HepG2 (cell line): Measurements from ENCODE around the gene BLOC1S1. TPM values are rescaled to one million over a fixed set of nuclear protein-coding genes. Genes with fewer than 3 reads are reported as not detected.
A peak's percentile ranks its signal among the peaks of the same experiment; 100 is the strongest.

Experiments used
- HMG20A ChIP-seq: IDR thresholded peaks from 2 replicates; pipeline ENCODE4 v1.6.1; 2016; ENCODE audit warnings: borderline replicate concordance
- HNF4A ChIP-seq: sonication (generic); formaldehyde crosslinking; IDR thresholded peaks from 2 replicates; pipeline ENCODE4 v1.4.0; 2020; ENCODE audit warnings: missing genetic modification reagents
- NFATC3 ChIP-seq: sonication (generic); formaldehyde crosslinking; IDR thresholded peaks from 2 replicates; pipeline ENCODE4 v1.5.1; 2020; ENCODE audit warnings: mild to moderate bottlenecking, missing genetic modification reagents
- RARA ChIP-seq: IDR thresholded peaks from 2 replicates; pipeline ENCODE4 v1.6.1; 2016; ENCODE audit warnings: missing genetic modification reagents, missing compliant biosample characterization
- ZBTB40 ChIP-seq, 2 experiments: fragments of 450-650 bp in 1 of 2; sonication (generic) in 1 of 2; formaldehyde crosslinking in 1 of 2; IDR thresholded peaks; 2 replicates each; pipeline versions ENCODE4 v1.6.1 to v1.8.0; 2016 to 2022; ENCODE audit warnings: antibody characterized with exemption in 1 of 2, mild to moderate bottlenecking in 1 of 2, missing genetic modification reagents in 1 of 2
- ZNF180 ChIP-seq: sonication (generic); formaldehyde crosslinking; IDR thresholded peaks from 2 replicates; pipeline ENCODE4 v1.4.0; 2020; ENCODE audit warnings: low read depth, missing genetic modification reagents, borderline replicate concordance
- ZNF234 ChIP-seq: sonication (generic); formaldehyde crosslinking; conservative IDR thresholded peaks from 2 replicates; pipeline ENCODE4 v1.5.1; 2020; ENCODE audit warnings: mild to moderate bottlenecking, missing genetic modification reagents
- ZNF362 ChIP-seq: sonication (generic); formaldehyde crosslinking; IDR thresholded peaks from 2 replicates; pipeline ENCODE4 v1.4.0; 2020; ENCODE audit warnings: missing genetic modification reagents, mild to moderate bottlenecking, borderline replicate concordance
- ZNF451 ChIP-seq: sonication (generic); formaldehyde crosslinking; IDR thresholded peaks from 2 replicates; pipeline ENCODE4 v1.5.0; 2020; ENCODE audit warnings: mild to moderate bottlenecking, missing genetic modification reagents
- ZNF619 ChIP-seq: sonication (generic); formaldehyde crosslinking; IDR thresholded peaks from 2 replicates; pipeline ENCODE4 v1.4.0; 2020; ENCODE audit warnings: mild to moderate bottlenecking, missing genetic modification reagents
- polyA plus RNA-seq, 8 experiments: library from polyadenylated mRNA; depleted of rRNA in 3 of 8; stranded (reverse) in 7 of 8; unstranded in 1 of 8; fragments of >200 nt; fragmentation: Illumina TruSeq in 4 of 8; extraction: Trizol in 4 of 8; gene quantifications; 2 replicates each; pipeline versions ENCODE4 v1.2.1 to v1.2.3, GENCODE V29; 2011 to 2016; ENCODE audit warnings: low read depth in 4 of 8, missing spikeins in 1 of 8, mixed read lengths in 1 of 8; ENCODE audit not compliant: insufficient read depth in 1 of 8
- total RNA-seq, 5 experiments: library from RNA; depleted of rRNA; stranded (reverse); fragments of >200 nt; fragmentation: Illumina TruSeq; extraction: Trizol; gene quantifications; 2 replicates each; pipeline ENCODE4 v1.2.3, GENCODE V29; 2016; ENCODE audit warnings: low read depth in 1 of 5
- TF ChIP-seq, protein P1 (sequence below): sonication (generic); formaldehyde crosslinking; IDR thresholded peaks from 2 replicates; pipeline ENCODE4 v1.8.0; 2022; ENCODE audit warnings: mild to moderate bottlenecking, missing genetic modification reagents, borderline replicate concordance
- TF ChIP-seq, protein P2 (sequence below): sonication (generic); formaldehyde crosslinking; IDR thresholded peaks from 2 replicates; pipeline ENCODE4 v1.5.0; 2020; ENCODE audit warnings: missing genetic modification reagents
- TF ChIP-seq, protein P3 (sequence below): sonication (generic); formaldehyde crosslinking; IDR thresholded peaks from 2 replicates; pipeline ENCODE4 v1.4.0; 2020; ENCODE audit warnings: missing genetic modification reagents

BLOC1S1 gene
- total and polyA plus RNA-seq, 2 of the 13 experiments (the other 11 are each of a cell fraction or from before 2014, with no cell fraction given): 55.1 to 95.3 TPM

DNA sequence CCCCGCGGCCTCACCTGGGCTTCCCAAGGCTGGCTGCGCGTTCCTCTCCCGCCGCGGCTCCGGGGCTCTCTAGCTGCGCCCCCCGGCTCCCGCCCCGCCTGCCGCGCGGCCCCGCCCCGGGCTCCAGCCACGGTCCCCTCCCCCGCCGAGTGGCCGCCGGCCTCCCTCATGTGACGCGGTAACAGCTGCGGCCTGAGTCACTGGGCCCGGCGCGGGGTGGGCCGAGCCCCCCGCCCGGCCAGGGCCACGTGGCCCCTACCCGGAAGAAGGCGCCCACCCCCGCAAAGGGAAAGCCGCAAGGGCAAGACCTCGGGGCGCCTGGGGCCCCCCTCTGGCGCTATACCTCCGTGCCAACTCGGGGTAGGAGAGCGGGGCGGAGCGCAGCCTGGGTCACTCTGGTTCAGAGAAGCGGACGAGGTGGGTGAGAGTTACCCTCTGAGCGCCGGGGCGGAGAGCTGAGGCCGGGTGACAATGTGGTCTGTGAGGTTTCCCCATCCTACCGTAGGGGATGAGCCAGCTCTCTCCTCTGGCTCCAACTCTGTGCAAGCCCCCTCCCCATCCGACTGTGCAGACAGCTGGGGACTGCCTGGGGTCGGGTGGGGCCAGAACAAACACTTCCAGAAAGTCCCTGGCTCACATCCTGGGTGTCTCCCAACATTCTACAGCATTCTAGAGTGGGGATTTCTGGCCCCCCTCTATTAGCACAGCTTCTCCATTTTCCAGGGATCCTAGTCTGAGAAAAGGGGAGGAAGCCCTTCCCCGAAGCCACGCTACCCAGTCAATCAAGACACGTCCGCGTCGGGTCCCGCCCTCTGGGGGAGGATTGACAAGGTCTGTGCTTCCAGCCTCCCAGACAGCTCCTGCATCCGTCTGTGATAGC lies 13.3 kb downstream of the BLOC1S1 start, which contains the start of gene CD63 (continued):
- TF ChIP-seq, protein P1, sequence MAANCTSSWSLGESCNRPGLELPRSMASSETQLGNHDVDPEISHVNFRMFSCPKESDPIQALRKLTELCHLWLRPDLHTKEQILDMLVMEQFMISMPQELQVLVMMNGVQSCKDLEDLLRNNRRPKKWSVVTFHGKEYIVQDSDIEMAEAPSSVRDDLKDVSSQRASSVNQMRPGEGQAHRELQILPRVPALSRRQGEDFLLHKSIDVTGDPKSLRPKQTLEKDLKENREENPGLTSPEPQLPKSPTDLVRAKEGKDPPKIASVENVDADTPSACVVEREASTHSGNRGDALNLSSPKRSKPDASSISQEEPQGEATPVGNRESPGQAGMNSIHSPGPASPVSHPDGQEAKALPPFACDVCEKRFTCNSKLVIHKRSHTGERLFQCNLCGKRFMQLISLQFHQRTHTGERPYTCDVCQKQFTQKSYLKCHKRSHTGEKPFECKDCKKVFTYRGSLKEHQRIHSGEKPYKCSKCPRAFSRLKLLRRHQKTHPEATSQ (CRISPR knock-in tag): no peak
- TF ChIP-seq ZBTB40 (IDR thresholded peaks at IDR 0.05) (no peak), ZBTB40 (CRISPR knock-in tag; IDR thresholded peaks at IDR 0.05) (no peak), NFATC3 (CRISPR knock-in tag) (no peak), ZNF362 (CRISPR knock-in tag) (no peak), RARA (CRISPR knock-in tag) (peak; percentile 24; the same call in 1 of the 2 replicates), HNF4A (peak; percentile 17; the same call in 1 of the 2 replicates), ZNF180 (CRISPR knock-in tag) (no peak), ZNF234 (CRISPR knock-in tag) (no peak), ZNF619 (CRISPR knock-in tag) (no peak; the same call in 1 of the 2 replicates), ZNF451 (CRISPR knock-in tag) (no peak), HMG20A (CRISPR knock-in tag) (no peak)
- TF ChIP-seq, protein P2, sequence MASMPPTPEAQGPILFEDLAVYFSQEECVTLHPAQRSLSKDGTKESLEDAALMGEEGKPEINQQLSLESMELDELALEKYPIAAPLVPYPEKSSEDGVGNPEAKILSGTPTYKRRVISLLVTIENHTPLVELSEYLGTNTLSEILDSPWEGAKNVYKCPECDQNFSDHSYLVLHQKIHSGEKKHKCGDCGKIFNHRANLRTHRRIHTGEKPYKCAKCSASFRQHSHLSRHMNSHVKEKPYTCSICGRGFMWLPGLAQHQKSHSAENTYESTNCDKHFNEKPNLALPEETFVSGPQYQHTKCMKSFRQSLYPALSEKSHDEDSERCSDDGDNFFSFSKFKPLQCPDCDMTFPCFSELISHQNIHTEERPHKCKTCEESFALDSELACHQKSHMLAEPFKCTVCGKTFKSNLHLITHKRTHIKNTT (CRISPR knock-in tag): no peak
- TF ChIP-seq, protein P3, sequence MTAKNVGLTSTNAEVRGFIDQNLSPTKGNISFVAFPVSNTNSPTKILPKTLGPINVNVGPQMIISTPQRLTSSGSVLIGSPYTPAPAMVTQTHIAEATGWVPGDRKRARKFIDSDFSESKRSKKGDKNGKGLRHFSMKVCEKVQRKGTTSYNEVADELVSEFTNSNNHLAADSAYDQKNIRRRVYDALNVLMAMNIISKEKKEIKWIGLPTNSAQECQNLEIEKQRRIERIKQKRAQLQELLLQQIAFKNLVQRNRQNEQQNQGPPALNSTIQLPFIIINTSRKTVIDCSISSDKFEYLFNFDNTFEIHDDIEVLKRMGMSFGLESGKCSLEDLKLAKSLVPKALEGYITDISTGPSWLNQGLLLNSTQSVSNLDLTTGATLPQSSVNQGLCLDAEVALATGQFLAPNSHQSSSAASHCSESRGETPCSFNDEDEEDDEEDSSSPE: peak; percentile 50; the same call in 1 of the 2 replicates
